NK-92 (cell line): ENCODE measurements around the gene CYP2W1.
"Not testable (repeated sequence)": the region's sequence is repeated elsewhere in the genome, so short reads cannot be mapped to it uniquely, and the experiment has no call there.

Source experiments
- DNase-seq: peaks from one replicate; lab custom pipeline; 2025; ENCODE audit not compliant: unreplicated experiment; lab: John Stamatoyannopoulos, UW

CYP2W1 gene

DNA sequence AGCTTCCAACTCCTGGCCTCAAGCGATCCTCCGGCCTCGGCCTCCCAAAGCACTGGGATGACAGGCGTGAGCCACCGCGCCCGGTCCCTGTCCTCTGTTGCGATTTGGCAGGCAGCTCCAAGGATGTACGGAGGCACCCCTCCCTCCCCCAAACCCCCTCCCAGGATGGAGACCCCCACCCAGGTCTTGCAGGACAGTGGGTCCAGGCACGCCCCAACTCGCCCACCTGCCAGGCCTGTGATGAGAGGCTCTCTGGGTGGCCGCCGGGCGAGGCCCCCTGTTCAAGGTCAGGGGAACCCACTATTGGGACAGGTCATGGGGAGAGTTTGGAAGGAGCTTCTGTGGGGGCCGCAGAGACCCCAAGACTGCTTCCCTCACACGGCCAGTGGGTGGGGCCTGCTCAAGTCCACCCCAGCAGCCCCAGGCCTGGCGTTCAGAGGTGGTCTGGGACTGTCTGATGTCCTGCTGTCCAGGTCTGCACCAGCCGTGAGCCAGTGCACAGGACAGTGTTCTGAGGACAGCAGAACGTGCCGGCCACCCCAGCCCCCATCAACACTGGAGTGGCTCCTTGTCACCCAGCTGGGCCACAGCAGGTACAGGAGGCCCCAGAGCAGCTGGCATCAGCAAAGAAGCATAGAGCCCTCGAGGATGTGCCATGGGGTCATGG lies 31.0 kb upstream of the CYP2W1 start:
- no peak for DNase-seq

- no peak for DNase-seq
Observed at GRCh38 chr7:952548-953441, 30.2 kb upstream of the CYP2W1 start.

- DNase-seq, result no peak
Observed at GRCh38 chr7:953547-954327, 29.2 kb upstream of the CYP2W1 start.

DNA sequence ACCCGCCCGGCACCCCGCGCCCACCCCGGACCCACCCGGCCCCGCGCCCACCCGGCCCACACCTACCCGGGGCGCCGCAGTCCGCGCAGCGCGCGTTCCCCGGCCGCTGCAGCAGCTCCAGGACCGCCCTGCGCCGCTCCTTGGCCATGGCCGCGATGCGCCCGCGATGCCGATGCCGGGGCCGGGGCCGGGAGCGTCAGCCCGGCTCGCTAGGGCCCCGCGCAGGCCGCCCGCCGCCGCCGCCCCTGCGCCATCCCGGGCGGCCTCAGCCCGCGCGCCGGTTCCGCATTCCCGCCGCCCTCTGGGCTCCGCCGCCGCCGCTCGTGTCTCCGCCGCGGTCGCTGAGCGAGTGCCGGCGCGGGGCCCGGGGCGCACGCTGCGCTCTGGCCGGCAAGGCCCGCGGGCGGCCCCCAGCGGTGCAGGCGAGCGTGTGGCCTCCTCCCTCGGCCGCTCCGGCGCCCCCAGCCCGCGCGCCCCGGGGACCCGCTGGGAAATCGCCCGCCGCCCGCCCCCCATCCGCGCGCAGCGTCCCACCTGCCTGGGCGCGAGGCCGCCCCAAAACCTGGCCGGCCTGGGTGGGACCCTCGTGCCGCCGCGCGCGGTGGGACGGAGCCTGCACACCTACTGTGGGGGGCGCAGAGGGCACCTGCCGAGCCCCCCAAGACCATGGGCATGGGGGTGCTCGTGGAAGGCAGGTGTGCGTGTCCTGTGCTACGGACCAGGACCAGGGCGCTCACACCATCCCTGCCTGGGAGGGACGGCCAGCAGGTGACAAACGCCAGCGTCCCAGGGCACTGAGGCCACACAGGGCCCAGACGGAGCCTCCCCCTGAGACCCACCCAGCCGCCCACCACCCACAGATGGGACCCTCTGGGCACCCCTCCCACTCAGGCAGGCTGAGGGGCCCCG lies 28.4 kb upstream of the CYP2W1 start, which contains the start of gene ADAP1:
Gene ADAP1 (minus strand): TSS at position 351 of the 909 bp plus-strand sequence. CDS start 203 bp downstream, at position 148.
- no peak for DNase-seq

DNA sequence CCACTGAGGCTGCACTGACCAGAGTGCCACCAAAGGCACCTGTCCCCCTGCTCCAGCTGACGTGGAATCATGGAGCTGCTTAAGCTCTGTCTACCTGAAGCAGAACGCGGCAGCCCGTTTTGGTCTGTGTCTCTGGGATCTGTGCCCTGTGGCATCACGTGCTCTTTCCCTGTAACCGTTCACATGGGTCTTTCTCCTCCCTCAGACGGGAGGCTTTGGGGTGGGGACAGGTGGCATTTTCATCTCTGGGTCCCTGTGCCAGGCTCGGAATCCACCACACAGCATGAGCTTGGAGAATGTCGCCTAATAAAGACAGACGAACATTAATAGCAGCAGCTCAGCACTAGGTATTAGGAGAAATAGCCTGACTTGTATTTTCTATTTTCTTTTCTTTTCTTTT lies 26.9 kb upstream of the CYP2W1 start:
- DNase-seq, result no peak

DNA sequence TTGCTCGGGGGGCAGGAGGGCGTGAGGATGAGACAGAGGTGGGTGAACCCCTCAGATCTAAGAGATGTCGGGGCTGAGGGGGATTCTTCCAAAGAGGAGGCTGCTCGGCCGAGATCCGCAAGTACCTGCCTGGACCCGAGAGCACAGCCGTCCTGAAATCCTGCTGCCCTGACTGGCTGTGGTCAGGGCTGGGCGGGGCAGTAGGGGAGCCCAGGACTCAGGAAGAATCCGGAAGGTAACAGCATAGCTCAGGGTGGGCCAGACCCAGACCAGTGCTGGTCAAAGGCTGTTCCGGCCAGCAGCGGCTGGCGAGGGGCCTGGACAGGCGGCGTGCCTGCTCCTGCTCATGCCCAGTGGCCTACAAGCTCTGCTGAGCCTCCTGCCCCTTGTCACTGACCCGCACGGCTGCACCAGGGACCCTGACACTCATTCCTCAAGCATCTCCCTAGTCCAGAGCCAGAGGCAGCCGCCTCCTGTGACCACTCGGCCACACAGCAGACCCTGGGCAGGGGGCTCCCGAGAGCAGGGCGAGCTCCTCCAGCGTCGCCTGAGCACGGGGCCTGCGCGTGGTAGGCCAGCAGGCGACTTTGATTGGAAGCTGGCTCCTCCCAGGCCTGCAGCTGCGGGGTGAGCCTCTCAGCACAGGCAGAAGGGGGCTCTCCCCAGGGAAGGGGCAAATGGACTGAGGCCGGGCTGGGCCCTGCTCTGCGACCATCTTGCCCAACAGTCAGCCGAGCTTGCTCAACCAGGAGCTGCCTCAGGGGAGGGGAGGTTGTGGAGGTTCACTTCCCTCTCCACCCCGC lies 25.4 kb upstream of the CYP2W1 start:
- no peak for DNase-seq

- DNase-seq, result no peak
Observed at GRCh38 chr7:958221-959200, 24.5 kb upstream of the CYP2W1 start.

DNA sequence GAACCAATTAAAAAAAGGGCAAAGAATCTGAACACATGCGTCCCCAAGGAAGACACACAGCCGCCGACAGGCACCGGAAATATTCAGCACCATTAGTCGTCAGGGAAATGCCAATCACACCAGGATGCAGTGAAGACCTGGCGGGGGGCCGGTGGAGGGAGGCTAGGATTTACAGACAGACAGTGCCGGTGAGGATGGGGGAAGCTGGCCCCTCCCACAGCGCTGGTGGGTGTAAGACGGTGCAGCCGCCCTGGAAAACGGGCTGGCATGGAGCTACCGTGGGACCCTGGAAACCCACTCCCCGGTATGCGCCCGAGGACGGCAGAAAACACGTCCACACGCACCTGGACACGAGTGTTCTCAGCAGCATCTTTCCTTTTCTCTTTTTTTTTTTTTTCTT lies 23.7 kb upstream of the CYP2W1 start:
- no peak for DNase-seq

GRCh38 chr7:959740-960139 lies 23.2 kb upstream of the CYP2W1 start:
- DNase-seq, result not testable (repeated sequence)

DNA sequence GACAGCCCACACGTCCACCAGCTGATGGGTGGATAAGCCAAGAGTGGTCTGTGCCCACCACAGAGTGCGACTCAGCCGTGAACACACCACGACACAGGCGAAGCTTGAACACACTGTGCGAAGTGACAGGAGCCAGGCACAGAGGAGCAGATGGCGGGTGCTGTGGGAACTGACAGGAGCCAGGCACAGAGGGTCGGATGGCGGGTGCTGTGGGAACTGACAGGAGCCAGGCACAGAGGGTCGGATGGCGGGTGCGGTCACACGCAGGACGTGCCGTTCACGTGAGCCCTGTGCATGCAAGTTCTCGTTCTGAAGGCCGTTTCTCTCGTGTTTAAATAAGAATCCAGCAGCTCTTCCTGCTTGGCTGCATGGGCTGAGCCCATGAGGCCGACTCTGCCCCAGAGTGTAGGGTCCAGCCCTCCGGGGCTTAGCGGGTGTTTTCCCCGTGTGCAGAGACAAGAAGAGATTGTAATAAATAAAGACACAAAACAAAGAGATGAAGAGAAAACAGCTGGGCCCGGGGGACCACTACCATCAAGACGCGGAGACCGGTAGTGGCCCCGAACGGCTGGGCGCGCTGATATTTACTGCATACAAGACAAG lies 22.6 kb upstream of the CYP2W1 start:
- DNase-seq, result no peak

DNA sequence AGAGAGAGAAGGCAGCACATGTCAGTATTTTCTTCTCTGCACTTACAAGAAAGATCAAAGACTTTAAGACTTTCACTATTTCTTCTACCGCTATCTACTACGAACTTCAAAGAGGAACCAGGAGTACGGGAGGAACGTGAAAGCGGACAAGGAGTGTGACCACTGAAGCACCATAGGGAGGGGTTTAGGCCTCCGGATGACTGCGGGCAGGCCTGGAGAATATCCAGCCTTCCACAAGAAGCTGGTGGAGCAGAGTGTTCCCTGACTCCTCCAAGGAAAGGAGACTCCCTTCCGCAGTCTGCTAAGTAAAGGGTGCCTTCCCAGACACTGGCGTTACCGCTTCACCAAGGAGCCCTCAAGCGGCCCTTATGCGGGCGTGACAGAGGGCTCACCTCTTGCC lies 22.0 kb upstream of the CYP2W1 start:
- DNase-seq, result not testable (repeated sequence)

DNA sequence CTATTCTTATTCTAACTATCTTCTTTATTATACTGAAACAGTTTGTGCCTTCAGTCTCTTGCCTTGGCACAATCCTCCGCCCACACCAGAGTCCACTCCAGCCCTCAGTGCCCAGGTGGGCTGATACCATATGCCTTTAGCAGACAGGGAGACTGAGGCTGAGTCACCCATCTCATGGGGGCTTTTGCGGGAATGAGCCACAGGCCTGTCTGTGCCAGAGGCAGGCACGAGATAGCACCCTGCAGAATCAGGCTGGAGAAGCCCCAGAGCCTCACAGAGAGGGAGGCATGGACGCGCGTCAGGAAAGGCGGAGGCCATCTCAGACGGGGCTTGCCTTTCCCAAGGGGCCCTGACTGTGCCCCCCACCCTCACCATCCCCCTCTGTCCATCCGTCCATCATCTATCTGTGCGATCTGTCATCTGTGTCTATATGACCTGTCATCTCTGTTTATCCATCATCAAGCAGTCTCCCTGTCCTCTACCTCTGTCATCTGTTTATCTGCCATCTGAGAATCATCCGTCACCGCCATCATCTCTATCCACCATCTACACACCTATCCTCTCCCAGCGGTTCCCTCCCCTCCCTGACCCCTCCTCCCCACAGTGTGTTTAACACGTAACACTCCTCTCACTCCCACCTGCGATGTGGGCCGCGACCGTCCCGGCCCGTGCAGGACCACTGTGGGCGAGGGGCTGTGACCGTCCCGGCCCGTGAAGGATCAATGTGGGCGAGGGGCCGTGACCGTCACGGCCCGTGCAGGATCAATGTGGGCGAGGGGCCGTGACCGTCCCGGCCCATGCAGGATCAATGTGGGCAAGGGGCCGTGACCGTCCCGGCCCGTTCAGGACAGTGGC lies 21.2 kb upstream of the CYP2W1 start:
- DNase-seq, result no peak

DNA sequence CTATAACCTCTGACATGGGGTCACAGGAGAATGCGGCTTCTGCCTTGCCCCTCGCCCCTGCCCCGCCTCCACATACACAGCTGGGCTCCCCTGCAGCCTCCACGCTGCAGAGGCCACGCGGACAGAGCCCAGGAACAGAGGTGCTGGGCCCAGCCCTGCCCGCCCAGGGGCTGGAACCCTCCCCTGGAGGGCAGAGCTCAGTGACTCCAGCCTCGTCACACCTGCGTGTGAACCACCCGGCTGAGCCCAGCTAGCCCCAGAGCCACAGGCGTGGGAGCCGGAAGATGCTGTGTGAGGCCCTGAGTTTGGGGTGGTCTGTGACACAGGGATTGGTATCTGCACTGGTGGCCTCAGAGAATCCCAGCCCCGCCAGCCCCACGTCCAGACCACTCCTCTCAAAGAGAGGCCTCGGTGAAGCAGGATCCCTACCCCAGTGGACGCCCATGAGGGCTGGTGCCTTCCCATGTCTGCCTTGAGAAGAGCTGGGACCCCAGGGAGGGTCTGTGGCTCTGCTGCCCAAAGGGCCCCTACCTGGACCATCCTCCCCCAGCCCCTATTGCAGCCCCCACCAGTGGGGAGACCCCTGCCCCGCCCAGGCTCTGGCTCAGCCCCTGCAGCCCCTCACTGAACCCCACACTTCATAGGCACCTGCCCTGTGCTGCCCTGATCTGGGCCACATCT lies 20.4 kb upstream of the CYP2W1 start:
- no peak for DNase-seq

DNA sequence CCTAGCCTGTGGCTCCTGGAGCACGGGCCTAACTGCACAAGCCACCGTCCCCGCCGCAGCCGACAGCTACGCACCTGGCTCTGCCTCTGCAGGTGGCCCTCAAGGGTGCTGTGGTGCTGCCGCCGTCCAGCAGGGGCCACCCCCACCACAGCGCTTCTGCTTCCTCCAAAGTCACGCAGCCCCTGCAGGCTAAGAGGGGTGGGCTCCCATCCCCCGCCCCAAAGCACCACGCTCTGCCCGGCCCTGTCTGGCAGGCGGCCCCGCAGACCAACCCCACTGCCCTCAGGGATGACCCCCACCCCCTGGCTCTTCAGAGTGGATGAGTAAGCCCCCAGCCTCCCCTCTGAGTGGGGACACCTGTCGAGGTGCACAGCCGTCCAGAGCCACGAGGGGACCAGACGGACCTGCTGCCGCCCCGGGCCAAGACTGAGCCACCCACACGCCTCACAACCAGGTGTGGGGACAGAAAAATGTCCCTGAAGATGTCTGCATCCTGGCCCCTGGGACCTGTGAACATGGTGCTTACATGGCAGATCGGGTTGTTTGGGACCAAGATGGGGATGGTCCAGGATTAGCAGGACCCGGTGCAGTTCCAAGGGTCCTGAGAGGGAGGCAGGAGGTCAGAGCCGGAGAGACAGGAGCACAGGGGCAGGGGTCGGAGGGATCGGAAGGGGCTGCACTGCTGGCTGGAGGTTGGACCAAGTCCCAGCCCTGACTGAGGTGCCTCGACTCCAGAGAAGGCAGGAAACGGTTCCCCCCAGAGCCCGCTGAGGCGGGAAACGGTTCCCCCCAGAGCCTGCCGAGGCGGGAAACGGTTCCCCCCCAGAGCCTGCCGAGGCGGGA lies 19.5 kb upstream of the CYP2W1 start:
- no peak for DNase-seq

DNA sequence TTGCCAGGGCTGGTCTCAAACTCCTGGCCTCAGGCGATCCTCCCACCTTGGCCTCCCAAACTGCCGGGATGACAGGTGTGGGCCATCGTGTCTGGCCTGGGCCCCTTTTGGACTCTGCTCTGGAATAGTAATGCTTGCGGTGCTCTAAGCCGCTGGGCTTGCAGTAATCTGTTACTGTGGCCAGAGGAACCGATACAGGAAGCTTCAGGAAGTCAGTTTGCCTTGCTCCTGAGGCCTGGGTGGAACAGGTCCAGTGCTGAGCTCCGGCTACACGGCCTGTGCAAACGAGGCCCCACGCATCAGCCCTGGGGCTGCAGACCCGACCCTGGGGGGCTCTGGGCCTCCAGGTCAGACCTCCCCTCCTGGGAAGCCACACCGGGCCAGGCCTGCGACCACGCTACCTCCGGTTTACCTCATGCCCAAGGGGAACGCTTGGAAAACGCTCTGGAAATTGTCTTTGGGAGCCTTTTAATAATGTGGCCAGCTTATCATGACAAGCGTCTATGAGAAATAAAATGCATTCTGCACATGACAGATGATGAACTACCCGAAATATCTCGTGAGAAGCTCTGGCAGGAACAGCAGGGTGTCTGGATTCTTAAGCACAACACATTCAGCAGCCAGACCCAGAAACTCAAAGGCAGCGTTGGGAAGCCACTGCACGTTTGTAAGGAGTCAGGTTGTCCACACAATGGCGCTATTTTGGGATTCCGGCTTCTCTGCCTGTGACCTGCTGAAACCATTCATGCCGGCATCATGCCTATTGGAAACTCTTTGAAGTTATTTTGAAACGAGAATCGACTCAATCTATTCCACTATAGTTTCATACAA lies 18.4 kb upstream of the CYP2W1 start:
- no peak for DNase-seq
